Stomach (tissue), 4 donors: Measurements from ENCODE around the gene ATG12.

Source experiments
- CTCF ChIP-seq, 7 experiments: fragments of 450-650 bp in 4 of 7; fragments of 200-600 bp in 3 of 7; sonication (generic) in 3 of 7; IDR thresholded peaks; one replicate each; pipeline ENCODE4 v1.5.1; 2016 to 2019; ENCODE audit warnings: antibody characterized with exemption in 7 of 7, control low read depth in 2 of 7, mild to moderate bottlenecking in 1 of 7
- EP300 ChIP-seq: sonication (generic); formaldehyde crosslinking; IDR thresholded peaks from one replicate; pipeline ENCODE4 v1.6.1; 2017; ENCODE audit warnings: antibody characterized with exemption
- POLR2A ChIP-seq, 4 donors: fragments of 450-650 bp; IDR thresholded peaks; one replicate each; pipeline ENCODE4 v1.6.1; 2016; ENCODE audit warnings: antibody characterized with exemption in 4 of 4, control low read depth in 2 of 4, mild to moderate bottlenecking in 1 of 4, moderate library complexity in 1 of 4
- POLR2AphosphoS5 ChIP-seq, 3 donors: sonication (generic); formaldehyde crosslinking; IDR thresholded peaks; one replicate each; pipeline ENCODE4 v1.6.1; 2016; ENCODE audit warnings: antibody characterized with exemption in 3 of 3

DNA sequence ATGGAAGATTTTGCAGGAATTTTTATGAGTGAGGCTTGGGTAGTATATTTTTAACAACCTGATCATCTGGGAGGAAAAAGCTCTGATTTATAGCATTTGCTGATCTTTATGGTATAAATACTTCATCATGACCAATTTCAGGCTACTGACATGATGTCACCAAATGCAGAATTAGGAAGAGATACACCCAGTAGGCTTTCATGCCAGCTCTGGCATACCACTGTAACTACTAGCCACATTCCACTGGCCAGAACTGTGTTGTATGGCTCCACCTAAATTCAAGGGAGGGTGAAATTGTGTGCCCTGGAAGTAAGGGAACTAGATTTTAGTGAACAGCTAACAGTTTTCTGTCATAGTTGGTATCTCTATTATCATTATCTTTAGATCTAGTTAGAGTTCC lies 18.0 kb upstream of the ATG12 start:
- no peak for TF ChIP-seq EP300
- TF ChIP-seq POLR2AphosphoS5 (IDR thresholded peaks at IDR 0.05): no peak
- TF ChIP-seq CTCF (IDR thresholded peaks at IDR 0.05): no peak
- no peak for TF ChIP-seq POLR2A (IDR thresholded peaks at IDR 0.05)
